Prostate gland (tissue), 2 donors: ENCODE measurements around the gene CCS. TPM values are rescaled to one million over a fixed set of nuclear protein-coding genes. Genes with fewer than 3 reads are reported as not detected.
"Not testable (repeated sequence)": the region's sequence is repeated elsewhere in the genome, so short reads cannot be mapped to it uniquely, and the experiment has no call there.

Source experiments
- DNase-seq: peaks from one replicate; pipeline ENCODE4 v3.0.0-alpha.2; 2019; ENCODE audit warnings: low spot score
- H3K27ac ChIP-seq, 2 donors: fragments of 200-600 bp; sonication (generic); 2 replicates each; pipeline ENCODE4 v1.5.1; 2017 to 2019
- H3K27me3 ChIP-seq: fragments of 200-600 bp; sonication (generic); replicated peaks from 2 replicates; pipeline ENCODE4 v1.5.1; 2019; ENCODE audit not compliant: insufficient read depth
- H3K36me3 ChIP-seq, 2 donors: fragments of 200-600 bp; sonication (generic); 1 replicate in 1 of 2; 2 replicates in 1 of 2; pipeline versions ENCODE4 v1.5.1 to v1.8.1; 2017 to 2019
- H3K4me1 ChIP-seq: fragments of 200-600 bp; sonication (generic); replicated peaks from 2 replicates; pipeline ENCODE4 v1.5.1; 2019
- H3K4me3 ChIP-seq, 2 donors: fragments of 200-600 bp; sonication (generic); 2 replicates each; pipeline ENCODE4 v1.5.1; 2017 to 2019
- H3K9me3 ChIP-seq: fragments of 200-600 bp; sonication (generic); 2 replicates; pipeline ENCODE4 v1.5.1; 2017
- CTCF ChIP-seq, 4 experiments: fragments of 200-600 bp in 2 of 4; fragments of 450-650 bp in 2 of 4; sonication (generic) in 2 of 4; IDR thresholded peaks; 1 replicate in 3 of 4; 2 replicates in 1 of 4; pipeline ENCODE4 v1.5.1; 2016 to 2019; ENCODE audit warnings: antibody characterized with exemption in 4 of 4, mild to moderate bottlenecking in 2 of 4, moderate library complexity in 2 of 4
- POLR2A ChIP-seq: fragments of 450-650 bp; IDR thresholded peaks from one replicate; pipeline ENCODE4 v1.6.1; 2016; ENCODE audit warnings: antibody characterized with exemption, mild to moderate bottlenecking
- POLR2AphosphoS5 ChIP-seq: sonication (generic); formaldehyde crosslinking; IDR thresholded peaks from one replicate; pipeline ENCODE4 v1.6.1; 2017; ENCODE audit warnings: antibody characterized with exemption
- WGBS: methylation state at CpG from one replicate; pipeline ENCODE4 v1.1.5; 2018; 5-methylcytosine and 5-hydroxymethylcytosine counted together
- intact Hi-C: fragments of 100-400 bp; cut with DNase I; formaldehyde crosslinking; loops from one replicate; pipeline ENCODE4 v1.14.2; 2022
- total RNA-seq, 2 donors: library from RNA; depleted of rRNA; stranded (reverse); fragments of >200 nt; gene quantifications; one replicate each; pipeline ENCODE4 v1.1.0, GENCODE V29; 2016

Gene CCS
- total RNA-seq, 2 donors from 2014 or later = 31.0 to 63.8 TPM

GRCh38 chr11:66600219-66600618, 7.2 kb downstream of the CCS start:
- peaks cover 0 to 4% of the 10 kb centered on the region in 2 donors for H3K36me3 ChIP-seq
- WGBS = 93% methylated on average over 2 of the region's 2 CpGs
- intact Hi-C loops = no loop called here
- no peak overlapping the region for H3K27ac ChIP-seq
- TF ChIP-seq POLR2AphosphoS5 (no peak), CTCF (IDR thresholded peaks at IDR 0.05) (no peak), POLR2A (no peak)
- no peaks in the 10 kb centered on the region for H3K27me3 ChIP-seq
- peaks cover under 1% of the 10 kb centered on the region for H3K4me1 ChIP-seq
- no peaks in the 10 kb centered on the region for H3K9me3 ChIP-seq
- DNase-seq = no peak
- H3K4me3 ChIP-seq = no peak overlapping the region

DNA sequence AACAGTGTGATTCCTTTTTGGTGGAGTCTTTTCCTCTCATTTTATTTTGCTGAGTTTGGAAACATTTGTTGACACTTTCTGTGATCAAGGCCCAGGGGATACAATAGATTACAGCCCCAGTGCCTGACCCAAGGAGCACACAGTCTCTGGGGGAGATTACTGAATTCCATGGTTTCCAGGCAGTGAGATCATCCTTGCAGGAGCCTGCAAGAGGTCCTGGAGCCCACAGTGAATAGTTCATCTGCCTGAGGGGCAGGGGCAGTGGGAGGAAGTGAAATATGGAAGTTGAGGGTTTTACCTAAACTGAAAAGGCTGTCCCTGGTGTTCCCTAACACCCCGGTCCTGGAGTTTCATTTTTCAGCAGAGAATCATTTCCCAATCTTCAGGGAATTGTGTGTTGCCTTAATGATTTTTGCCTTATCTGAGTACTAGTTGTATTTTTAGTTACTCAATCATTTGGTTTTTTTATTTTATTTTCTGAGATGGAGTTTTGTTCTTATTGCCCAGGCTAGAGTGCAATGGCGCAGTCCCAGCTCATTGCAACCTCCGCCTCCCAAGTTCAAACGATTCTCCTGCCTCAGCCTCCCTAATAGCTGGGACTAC, 7.7 kb downstream of the CCS start:
- DNase-seq = no peak
- TF ChIP-seq CTCF (IDR thresholded peaks at IDR 0.05) (no peak), POLR2A (no peak)
- peaks cover 0 to 4% of the 10 kb centered on the region in 2 donors for H3K36me3 ChIP-seq
- intact Hi-C loops = no loop called here
- H3K9me3 ChIP-seq = no peaks in the 10 kb centered on the region
- H3K27ac ChIP-seq = no peak overlapping the region
- WGBS = 97% methylated on average over 4 of the region's 4 CpGs
- H3K4me1 ChIP-seq = no peaks in the 10 kb centered on the region
- H3K27me3 ChIP-seq = no peaks in the 10 kb centered on the region
- H3K4me3 ChIP-seq = no peak overlapping the region

GRCh38 chr11:66603072-66603471, 10.1 kb downstream of the CCS start:
- H3K27ac ChIP-seq = no peak overlapping the region
- no peaks in the 10 kb centered on the region for H3K4me1 ChIP-seq
- DNase-seq = no peak
- WGBS = 81% methylated on average over 6 of the region's 6 CpGs
- H3K4me3 ChIP-seq = no peak overlapping the region
- TF ChIP-seq CTCF (IDR thresholded peaks at IDR 0.05) = no peak
- no peak for TF ChIP-seq POLR2AphosphoS5
- TF ChIP-seq POLR2A = no peak
- H3K27me3 ChIP-seq = no peaks in the 10 kb centered on the region
- H3K9me3 ChIP-seq = no peaks in the 10 kb centered on the region
- intact Hi-C loops = no loop called here
- peaks cover 0 to 4% of the 10 kb centered on the region in 2 donors for H3K36me3 ChIP-seq

- TF ChIP-seq CTCF (IDR thresholded peaks at IDR 0.05) (no peak), POLR2A (no peak), POLR2AphosphoS5 (no peak)
- H3K36me3 ChIP-seq = peaks cover 0 to 4% of the 10 kb centered on the region in 2 donors
- intact Hi-C loops = no loop called here
- no peaks in the 10 kb centered on the region for H3K4me1 ChIP-seq
- H3K9me3 ChIP-seq = no peaks in the 10 kb centered on the region
- no peak for DNase-seq
- WGBS = 89% methylated on average over 5 of the region's 5 CpGs
- H3K4me3 ChIP-seq = no peak overlapping the region
- no peaks in the 10 kb centered on the region for H3K27me3 ChIP-seq
- H3K27ac ChIP-seq = no peak overlapping the region
Observed at GRCh38 chr11:66604155-66604554, 11.2 kb downstream of the CCS start.

- H3K4me1 ChIP-seq, intact Hi-C loops, DNase-seq, H3K36me3 ChIP-seq, H3K4me3 ChIP-seq, H3K27me3 ChIP-seq, H3K9me3 ChIP-seq: not testable (repeated sequence)
- WGBS = 94% methylated on average over 3 of the region's 3 CpGs
- peak overlapping the region; percentile 51 to 64 for H3K27ac ChIP-seq
Observed at GRCh38 chr11:66606608-66607007, 13.6 kb downstream of the CCS start.
